HepG2 (cell line): ENCODE results near the gene MAP3K14. TPM values are rescaled to one million over a fixed set of nuclear protein-coding genes. Genes with fewer than 3 reads are reported as not detected.
A peak's percentile ranks its signal among the peaks of the same experiment; 100 is the strongest.

Experiments
- BRF2 ChIP-seq: sonication (generic); formaldehyde crosslinking; IDR thresholded peaks from 2 replicates; pipeline ENCODE4 v1.8.1; 2022; ENCODE audit warnings: mild to moderate bottlenecking, missing genetic modification reagents
- FOXK1 ChIP-seq: sonication (generic); formaldehyde crosslinking; IDR thresholded peaks from 2 replicates; pipeline ENCODE4 v1.4.0; 2020; ENCODE audit warnings: low read depth, missing genetic modification reagents, borderline replicate concordance
- HNF4G ChIP-seq, 2 experiments: sonication (generic) in 1 of 2; formaldehyde crosslinking in 1 of 2; IDR thresholded peaks; 2 replicates each; pipeline versions ENCODE4 v1.4.0 to v1.6.1; 2011 to 2020; ENCODE audit warnings: borderline replicate concordance in 2 of 2, low read depth in 2 of 2, mild to moderate bottlenecking in 2 of 2, low read length in 1 of 2, missing genetic modification reagents in 1 of 2, moderate library complexity in 1 of 2
- HOXA5 ChIP-seq: sonication (generic); formaldehyde crosslinking; IDR thresholded peaks from 2 replicates; pipeline ENCODE4 v1.4.0; 2020; ENCODE audit warnings: missing genetic modification reagents
- KLF11 ChIP-seq: IDR thresholded peaks from 2 replicates; pipeline ENCODE4 v1.6.1; 2016; ENCODE audit warnings: missing compliant biosample characterization
- MAFF ChIP-seq: IDR thresholded peaks from 2 replicates; pipeline ENCODE4 v1.6.1; 2011; ENCODE audit warnings: low read depth, low read length, improper control_type of control experiment
- NFIB ChIP-seq: sonication (generic); formaldehyde crosslinking; IDR thresholded peaks from 2 replicates; pipeline ENCODE4 v1.9.0; 2021; ENCODE audit warnings: missing genetic modification reagents, mild to moderate bottlenecking, borderline replicate concordance
- PAXIP1 ChIP-seq: sonication (generic); formaldehyde crosslinking; conservative IDR thresholded peaks from 2 replicates; pipeline ENCODE4 v1.4.0; 2020; ENCODE audit warnings: mild to moderate bottlenecking, missing genetic modification reagents, moderate library complexity
- SIN3B ChIP-seq: fragments of 150-350 bp; IDR thresholded peaks from 2 replicates; pipeline ENCODE4 v1.6.1; 2014; ENCODE audit warnings: low read length
- SIX4 ChIP-seq: sonication (generic); formaldehyde crosslinking; IDR thresholded peaks from 2 replicates; pipeline ENCODE4 v1.4.0; 2020; ENCODE audit warnings: missing genetic modification reagents
- STAT6 ChIP-seq: sonication (generic); formaldehyde crosslinking; IDR thresholded peaks from 2 replicates; pipeline ENCODE4 v1.4.0; 2020; ENCODE audit warnings: missing genetic modification reagents, mild to moderate bottlenecking, borderline replicate concordance
- ZBED4 ChIP-seq: sonication (generic); formaldehyde crosslinking; IDR thresholded peaks from 2 replicates; pipeline ENCODE4 v1.4.0; 2020; ENCODE audit warnings: missing genetic modification reagents, borderline replicate concordance
- ZBTB49 ChIP-seq: sonication (generic); formaldehyde crosslinking; IDR thresholded peaks from 2 replicates; pipeline ENCODE4 v1.4.0; 2020; ENCODE audit warnings: missing genetic modification reagents, borderline replicate concordance
- polyA plus RNA-seq, 8 experiments: library from polyadenylated mRNA; depleted of rRNA in 3 of 8; stranded (reverse) in 7 of 8; unstranded in 1 of 8; fragments of >200 nt; fragmentation: Illumina TruSeq in 4 of 8; extraction: Trizol in 4 of 8; gene quantifications; 2 replicates each; pipeline versions ENCODE4 v1.2.1 to v1.2.3, GENCODE V29; 2011 to 2016; ENCODE audit warnings: low read depth in 4 of 8, missing spikeins in 1 of 8, mixed read lengths in 1 of 8; ENCODE audit not compliant: insufficient read depth in 1 of 8
- total RNA-seq, 5 experiments: library from RNA; depleted of rRNA; stranded (reverse); fragments of >200 nt; fragmentation: Illumina TruSeq; extraction: Trizol; gene quantifications; 2 replicates each; pipeline ENCODE4 v1.2.3, GENCODE V29; 2016; ENCODE audit warnings: low read depth in 1 of 5

MAP3K14 gene
- total and polyA plus RNA-seq, 2 of the 13 experiments (the other 11 are each of a cell fraction or from before 2014, with no cell fraction given) = 2.6 TPM

- TF ChIP-seq STAT6 (CRISPR knock-in tag) (0 out of 2 replicates have a peak, but pooled peaks have one; percentile 32), PAXIP1 (CRISPR knock-in tag) (peak; percentile 68), SIN3B (0 out of 2 replicates have a peak, but pooled peaks have one; percentile 10), KLF11 (CRISPR knock-in tag) (peak; percentile 71; the same call in 1 of the 2 replicates), NFIB (CRISPR knock-in tag) (no peak), FOXK1 (peak; percentile 52; the same call in 1 of the 2 replicates), MAFF (no peak), HNF4G (IDR thresholded peaks at IDR 0.05; ENCODE audit: borderline replicate concordance, low read depth, low read length) (no peak), HNF4G (CRISPR knock-in tag; IDR thresholded peaks at IDR 0.05; ENCODE audit: borderline replicate concordance, low read depth) (no peak; the same call in 1 of the 2 replicates), SIX4 (no peak), ZBED4 (no peak), BRF2 (CRISPR knock-in tag) (no peak), ZBTB49 (no peak), HOXA5 (no peak)
These were observed 500 bp upstream of the MAP3K14 start (continued) for GRCh38 chr17:45317111-45317928.
